Stimulated activated CD4-positive, alpha-beta T cell treated with anti-CD3 and anti-CD28 coated beads, TNF-alpha, amount 100 ng/mL, for 1 hour (primary cell): ENCODE results near the gene PCDHGA11.
"Not testable (repeated sequence)": the region's sequence is repeated elsewhere in the genome, so short reads cannot be mapped to it uniquely, and the experiment has no call there.

ENCODE experiments used
- DNase-seq, 3 donors: peaks; one replicate each; pipeline ENCODE4 v3.0.0-alpha.2; 2020; ENCODE audit warnings: low read depth in 3 of 3, low spot score in 1 of 3

PCDHGA11 gene

GRCh38 chr5:141431286-141431685 lies 10.4 kb downstream of the PCDHGA11 start:
- no peak for DNase-seq

GRCh38 chr5:141432308-141432707 lies 11.5 kb downstream of the PCDHGA11 start:
- DNase-seq: not testable (repeated sequence)

GRCh38 chr5:141432726-141433125 lies 11.9 kb downstream of the PCDHGA11 start:
- not testable (repeated sequence) for DNase-seq

- no peak for DNase-seq
These were observed 13.2 kb downstream of the PCDHGA11 start for GRCh38 chr5:141434006-141434405.

GRCh38 chr5:141437221-141437620 lies 16.4 kb downstream of the PCDHGA11 start:
- DNase-seq: no peak

GRCh38 chr5:141439411-141440141 lies 18.7 kb downstream of the PCDHGA11 start:
- DNase-seq: no peak

GRCh38 chr5:141440341-141440740 lies 19.5 kb downstream of the PCDHGA11 start:
- no peak for DNase-seq

- DNase-seq: no peak
These were observed 20.8 kb downstream of the PCDHGA11 start for GRCh38 chr5:141441571-141442170.

- no peak for DNase-seq
These were observed 44.5 kb downstream of the PCDHGA11 start for GRCh38 chr5:141465351-141465750.
